Loucy (cell line): Measurements from ENCODE around the gene TOX2.
A peak's percentile ranks its signal among the peaks of the same experiment; 100 is the strongest.

Experiments used
- H2AFZ ChIP-seq: fragments of 200-600 bp; sonication (generic); 2 replicates; pipeline ENCODE4 v1.6.0; 2016; ENCODE audit warnings: antibody characterized with exemption, mild to moderate bottlenecking, low read length, moderate library complexity
- H3F3A ChIP-seq: fragments of 200-600 bp; 2 replicates; pipeline ENCODE4 v1.6.0; 2016; ENCODE audit warnings: antibody characterized with exemption, low read depth, mild to moderate bottlenecking
- H3K27me3 ChIP-seq: fragments of 200-600 bp; sonication (generic); 2 replicates; pipeline ENCODE4 v1.6.1; 2014; ENCODE audit warnings: low read length, mild to moderate bottlenecking; ENCODE audit not compliant: insufficient read depth, poor library complexity, severe bottlenecking
- H3K36me3 ChIP-seq: fragments of 200-600 bp; sonication (generic); 2 replicates; pipeline ENCODE4 v1.6.1; 2016; ENCODE audit warnings: low read length; ENCODE audit not compliant: insufficient read depth
- H3K4me1 ChIP-seq: fragments of 200-600 bp; sonication (generic); 2 replicates; pipeline ENCODE4 v1.5.1; 2014; ENCODE audit warnings: low read length, mild to moderate bottlenecking; ENCODE audit not compliant: insufficient read depth, poor library complexity, severe bottlenecking
- H3K4me2 ChIP-seq: fragments of 200-600 bp; sonication (generic); 2 replicates; pipeline ENCODE4 v1.6.0; 2014; ENCODE audit warnings: antibody characterized with exemption, low read length, low read depth, mild to moderate bottlenecking; ENCODE audit not compliant: poor library complexity, severe bottlenecking
- H3K4me3 ChIP-seq: fragments of 200-600 bp; sonication (generic); 2 replicates; pipeline ENCODE4 v1.5.1; 2014; ENCODE audit warnings: low read length, mild to moderate bottlenecking, mixed read lengths; ENCODE audit not compliant: poor library complexity, severe bottlenecking
- H3K79me2 ChIP-seq: fragments of 200-600 bp; sonication (generic); 2 replicates; pipeline ENCODE4 v1.6.1; 2014; ENCODE audit warnings: low read length; ENCODE audit not compliant: insufficient read depth
- H3K9ac ChIP-seq: fragments of 200-600 bp; sonication (generic); 2 replicates; pipeline ENCODE4 v1.6.0; 2014; ENCODE audit warnings: mild to moderate bottlenecking, low read depth, low read length, moderate library complexity; ENCODE audit not compliant: poor library complexity, severe bottlenecking
- H3K9me2 ChIP-seq: fragments of 200-600 bp; sonication (generic); replicated peaks from 2 replicates; pipeline ENCODE4 v1.6.1; 2016; ENCODE audit warnings: low read depth, low read length, mixed read lengths
- H3K9me3 ChIP-seq: fragments of 200-600 bp; sonication (generic); 2 replicates; pipeline ENCODE4 v1.6.1; 2014; ENCODE audit warnings: mild to moderate bottlenecking, antibody characterized with exemption, low read length, low read depth; ENCODE audit not compliant: insufficient read depth
- H4K20me1 ChIP-seq: fragments of 200-600 bp; sonication (generic); 2 replicates; pipeline ENCODE4 v1.6.0; 2014; ENCODE audit warnings: antibody characterized with exemption, low read length, mild to moderate bottlenecking; ENCODE audit not compliant: insufficient read depth, poor library complexity, severe bottlenecking
- CTCF ChIP-seq: fragments of 200-600 bp; sonication (generic); conservative IDR thresholded peaks from 2 replicates; pipeline ENCODE4 v1.5.1; 2014; ENCODE audit warnings: mild to moderate bottlenecking, antibody characterized with exemption, low read length
- EZH2phosphoT487 ChIP-seq: fragments of 200-600 bp; IDR thresholded peaks from 2 replicates; pipeline ENCODE4 v1.6.1; 2018; ENCODE audit warnings: antibody characterized with exemption, mild to moderate bottlenecking, moderate library complexity, borderline replicate concordance

The TOX2 gene

GRCh38 chr20:44073011-44073674 lies 158.5 kb downstream of the TOX2 start:
- Histone ChIP-seq H3K9me3 (no peaks in the 10 kb centered on the region), H2AFZ (no peak overlapping the region), H3K4me2 (no peak overlapping the region), H3K4me3 (no peak overlapping the region), H4K20me1 (no peaks in the 10 kb centered on the region), H3K9ac (no peak overlapping the region), H3K4me1 (peaks cover 64% of the 10 kb centered on the region), H3K36me3 (no peaks in the 10 kb centered on the region), H3K79me2 (no peaks in the 10 kb centered on the region), H3F3A (peaks cover 16% of the 10 kb centered on the region), H3K9me2 (no peaks in the 10 kb centered on the region), H3K27me3 (no peaks in the 10 kb centered on the region)
- TF ChIP-seq CTCF = no peak
- TF ChIP-seq EZH2phosphoT487 = no peak

GRCh38 chr20:44073675-44074071 lies 159.0 kb downstream of the TOX2 start:
- H3K36me3 ChIP-seq = no peaks in the 10 kb centered on the region
- no peak overlapping the region for H3K4me2 ChIP-seq
- H3K9me2 ChIP-seq = no peaks in the 10 kb centered on the region
- no peaks in the 10 kb centered on the region for H3K79me2 ChIP-seq
- no peaks in the 10 kb centered on the region for H3K9me3 ChIP-seq
- H3K4me3 ChIP-seq = no peak overlapping the region
- no peak overlapping the region for H3K9ac ChIP-seq
- H4K20me1 ChIP-seq = no peaks in the 10 kb centered on the region
- H3K4me1 ChIP-seq = peaks cover 59% of the 10 kb centered on the region
- H3F3A ChIP-seq = peaks cover 14% of the 10 kb centered on the region
- H3K27me3 ChIP-seq = no peaks in the 10 kb centered on the region
- no peak overlapping the region for H2AFZ ChIP-seq
- no peak for TF ChIP-seq EZH2phosphoT487
- no peak for TF ChIP-seq CTCF

GRCh38 chr20:44074252-44075151 lies 159.8 kb downstream of the TOX2 start:
- Histone ChIP-seq H3K9me2 (no peaks in the 10 kb centered on the region), H2AFZ (0 out of 2 replicates have a peak overlapping the region, but pooled peaks have one; percentile 22), H3K27me3 (no peaks in the 10 kb centered on the region), H3K4me2 (no peak overlapping the region), H3F3A (peaks cover 6% of the 10 kb centered on the region), H3K79me2 (no peaks in the 10 kb centered on the region), H3K4me3 (no peak overlapping the region), H3K36me3 (no peaks in the 10 kb centered on the region), H3K4me1 (peaks cover 57% of the 10 kb centered on the region), H4K20me1 (no peaks in the 10 kb centered on the region), H3K9ac (no peak overlapping the region), H3K9me3 (no peaks in the 10 kb centered on the region)
- TF ChIP-seq CTCF (no peak), EZH2phosphoT487 (no peak)
